DND-41 (cell line): ENCODE results near the gene CACNA1A.

ENCODE experiments used
- CTCF ChIP-seq: IDR thresholded peaks from 2 replicates; pipeline ENCODE4 v1.5.1; 2012; ENCODE audit warnings: borderline replicate concordance, low read length, moderate library complexity, mild to moderate bottlenecking; ENCODE audit not compliant: poor library complexity, severe bottlenecking; ENCODE audit errors: extremely low read depth
- EZH2 ChIP-seq: IDR thresholded peaks from 3 replicates; pipeline ENCODE4 v1.6.1; 2012; ENCODE audit warnings: borderline replicate concordance, low read depth, mild to moderate bottlenecking, moderate library complexity, low read length, inconsistent platforms; ENCODE audit not compliant: severe bottlenecking

GRCh38 chr19:13241231-13242104, 264.8 kb downstream of the CACNA1A start:
- peak; percentile 36 for TF ChIP-seq CTCF
- no peak for TF ChIP-seq EZH2
